HG02763 (cell line): ENCODE data around the gene LIMCH1.
"Not testable (repeated sequence)": the region's sequence is repeated elsewhere in the genome, so short reads cannot be mapped to it uniquely, and the experiment has no call there.

Source experiments
- ATAC-seq: cut with Tn5 transposase; IDR thresholded peaks from one replicate; pipeline ENCODE4 v1.9.1; 2021; ENCODE audit warnings: mild to moderate bottlenecking, moderate library complexity; ENCODE audit not compliant: unreplicated experiment

Gene LIMCH1

GRCh38 chr4:41640906-41641305, 102.9 kb downstream of the LIMCH1 start:
- ATAC-seq: no peak

- not testable (repeated sequence) for ATAC-seq
Observed at GRCh38 chr4:41642746-41643145, 104.8 kb downstream of the LIMCH1 start.

DNA sequence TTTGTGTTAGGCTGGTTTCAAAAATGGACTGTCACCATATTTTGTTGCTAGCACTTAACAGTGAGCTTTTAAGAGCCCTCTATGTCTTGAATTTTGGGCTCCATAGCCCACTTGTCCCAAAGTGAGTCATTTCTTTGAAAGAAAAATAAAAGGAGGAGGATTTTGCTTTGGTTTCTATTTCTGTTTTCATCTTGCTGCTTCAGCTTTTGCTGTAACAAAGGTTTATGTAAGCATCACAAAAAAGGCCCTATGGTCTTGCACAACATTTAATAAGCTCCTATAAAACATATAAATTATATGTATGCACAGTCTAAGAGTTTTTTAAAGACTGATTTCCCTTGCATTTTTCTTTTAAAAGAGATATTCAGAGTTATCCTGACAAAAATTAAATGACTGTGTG, 105.4 kb downstream of the LIMCH1 start:
- no peak for ATAC-seq

DNA sequence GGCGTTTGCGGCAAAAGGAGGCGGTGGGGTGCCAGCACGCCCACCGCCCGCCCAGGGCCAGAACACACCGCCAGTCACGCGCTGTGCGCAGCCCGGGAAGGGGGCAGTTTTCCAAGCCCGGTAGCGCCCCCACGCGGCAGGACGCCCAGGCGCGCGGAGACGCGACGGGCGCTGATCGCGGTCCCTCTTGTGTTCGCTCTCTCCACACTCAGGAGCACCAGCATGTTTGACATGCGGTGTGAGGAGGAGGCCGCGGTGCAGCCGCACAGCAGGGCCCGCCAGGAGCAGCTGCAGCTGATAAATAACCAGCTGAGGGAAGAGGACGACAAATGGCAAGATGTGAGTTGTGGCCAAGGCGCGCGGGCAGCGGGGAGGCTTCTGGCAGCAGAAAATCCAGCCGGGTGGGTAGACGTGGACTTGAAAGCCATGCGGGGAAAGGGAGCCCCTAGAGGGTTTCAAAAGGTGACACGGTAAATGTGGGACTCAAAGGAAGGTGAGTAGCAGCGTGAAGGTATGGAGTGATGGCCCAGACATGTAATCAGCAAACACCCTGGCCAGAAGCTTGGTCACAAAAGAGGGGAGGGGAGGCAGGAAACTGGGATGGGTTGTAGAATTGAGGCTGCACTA, 106.4 kb downstream of the LIMCH1 start:
- ATAC-seq: no peak

DNA sequence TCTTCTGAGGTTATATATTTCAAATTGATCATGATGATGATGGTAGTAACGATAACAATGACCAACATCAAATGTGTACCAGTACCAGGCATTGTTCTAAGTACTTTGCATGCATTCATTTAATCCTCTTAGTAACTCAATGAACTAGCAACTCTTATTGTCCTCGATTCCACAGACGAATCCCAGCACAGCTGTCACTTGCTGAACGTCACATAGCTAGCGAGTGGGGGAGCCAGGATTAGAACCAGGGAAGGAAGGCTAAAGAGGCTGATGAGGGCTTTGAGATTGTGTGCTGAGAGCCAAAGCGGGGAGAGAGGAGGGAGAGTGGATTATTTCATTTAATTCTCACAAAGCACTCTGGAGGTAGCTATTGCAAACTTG, 106.9 kb downstream of the LIMCH1 start:
- ATAC-seq: no peak

DNA sequence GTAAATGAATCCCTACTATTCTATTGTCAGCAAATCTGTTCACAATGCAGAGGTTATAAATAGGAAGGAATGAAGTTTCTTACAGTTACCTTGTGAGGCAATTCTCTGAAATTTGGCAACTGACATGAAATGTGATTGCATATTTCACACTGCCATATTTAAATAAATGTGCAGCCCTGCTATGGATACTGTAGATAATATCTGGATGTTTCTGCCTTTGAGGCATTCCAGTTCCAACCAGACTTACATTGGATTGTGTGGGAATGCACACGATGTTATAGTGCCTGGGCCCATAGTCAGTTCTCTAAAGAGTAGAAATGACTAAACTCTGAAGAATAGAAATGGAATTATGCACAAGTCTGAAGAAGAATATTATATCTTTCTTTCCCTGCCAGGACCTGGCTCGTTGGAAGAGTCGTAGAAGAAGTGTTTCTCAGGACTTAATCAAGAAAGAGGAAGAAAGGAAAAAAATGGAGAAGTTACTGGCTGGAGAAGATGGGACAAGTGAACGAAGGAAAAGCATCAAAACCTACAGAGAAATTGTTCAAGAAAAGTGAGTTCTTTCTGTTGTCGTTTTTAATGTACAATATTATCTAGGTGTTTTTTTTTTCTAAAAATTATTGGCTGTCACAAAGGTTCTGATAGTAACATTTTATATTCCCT, 107.9 kb downstream of the LIMCH1 start:
- ATAC-seq: no peak

- ATAC-seq: no peak
Observed at GRCh38 chr4:41646862-41647261, 108.9 kb downstream of the LIMCH1 start.

- ATAC-seq: no peak
Observed at GRCh38 chr4:41647383-41647782, 109.4 kb downstream of the LIMCH1 start.

DNA sequence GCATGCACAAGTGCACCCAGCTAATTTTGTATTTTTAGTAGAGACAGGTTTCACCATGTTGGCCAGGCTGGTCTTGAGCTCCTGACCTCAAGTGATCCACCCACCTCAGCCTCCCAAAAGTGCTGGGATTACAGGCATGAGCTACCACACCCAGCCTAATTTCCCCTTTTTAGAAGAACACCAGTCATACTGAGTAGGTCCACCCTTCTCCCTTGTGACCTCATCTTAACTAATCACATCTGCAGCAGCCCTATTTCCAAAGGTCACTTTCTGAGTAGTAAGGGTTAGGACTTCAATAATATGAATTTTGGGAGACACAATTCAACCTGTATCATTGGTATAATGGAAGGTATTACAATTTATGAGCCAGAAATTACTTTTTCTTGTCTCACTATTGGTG, 113.2 kb downstream of the LIMCH1 start:
- ATAC-seq: not testable (repeated sequence)

- ATAC-seq: no peak
Observed at GRCh38 chr4:41652971-41653370, 115.0 kb downstream of the LIMCH1 start.

- no peak for ATAC-seq
Observed at GRCh38 chr4:41653523-41653922, 115.6 kb downstream of the LIMCH1 start.

- no peak for ATAC-seq
Observed at GRCh38 chr4:41655177-41655576, 117.2 kb downstream of the LIMCH1 start.

- ATAC-seq: no peak
Observed at GRCh38 chr4:41656106-41656505, 118.1 kb downstream of the LIMCH1 start.

DNA sequence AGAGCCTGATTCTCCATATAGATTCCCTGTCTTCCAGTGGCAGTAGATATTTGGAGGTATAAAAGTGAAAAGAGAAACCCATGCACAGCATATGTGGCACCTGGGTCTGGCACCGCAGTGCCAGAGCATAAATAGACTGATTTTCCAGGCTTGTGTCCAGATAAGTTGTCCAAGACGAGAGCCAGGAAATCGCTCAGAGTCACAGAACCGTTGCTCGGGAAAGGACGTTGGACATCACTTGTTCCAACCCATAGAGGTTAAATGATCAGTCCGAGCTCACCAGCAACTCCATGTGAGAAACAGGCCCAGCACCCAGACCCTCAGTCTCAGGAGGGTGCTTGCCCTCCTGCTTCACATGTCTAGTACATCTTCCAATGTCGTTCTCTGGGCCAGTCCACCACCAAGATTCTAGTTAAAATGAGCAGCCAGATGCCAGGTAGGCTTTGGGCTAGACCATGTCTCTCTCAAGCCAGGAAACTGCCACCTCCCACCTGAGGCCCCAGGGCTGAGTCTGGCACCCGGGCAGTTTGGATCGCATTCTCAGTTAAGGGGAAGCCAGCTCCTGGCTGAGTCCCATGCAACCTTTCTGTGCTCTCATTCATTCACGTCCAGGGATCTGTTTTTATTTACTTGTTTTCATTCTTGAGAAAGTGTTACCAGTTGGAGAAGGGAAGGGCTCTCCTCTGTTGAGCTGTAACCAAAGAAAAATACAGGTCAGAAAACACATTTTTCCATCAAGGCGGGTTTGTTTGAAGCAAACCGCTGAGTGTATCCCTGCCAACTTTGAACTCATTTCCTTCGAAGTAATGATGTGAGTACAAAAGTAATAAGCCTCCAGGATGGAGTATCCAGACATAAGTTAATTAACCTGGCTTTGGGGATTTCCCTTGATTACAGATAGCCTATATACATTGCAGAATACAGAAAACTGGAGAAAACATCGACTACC, 118.9 kb downstream of the LIMCH1 start:
- no peak for ATAC-seq

DNA sequence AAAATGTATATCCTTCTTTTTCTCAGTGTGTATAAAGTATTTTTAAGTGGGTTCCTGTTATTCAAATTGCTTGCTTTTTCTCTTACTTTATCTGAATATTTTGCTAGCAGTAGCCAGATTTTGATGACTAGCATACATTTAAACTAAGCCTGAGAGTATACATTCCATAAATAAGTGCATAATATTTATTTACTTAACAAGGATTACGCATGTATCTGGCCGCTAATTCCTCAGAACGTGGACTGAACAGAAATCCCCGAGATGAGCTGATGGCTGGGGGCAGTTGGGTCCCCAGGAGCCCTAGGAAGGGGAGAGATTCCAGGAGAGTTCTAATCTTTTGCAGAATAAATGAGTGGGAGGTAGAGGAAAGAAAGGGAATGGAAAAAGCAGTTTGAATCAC, 119.6 kb downstream of the LIMCH1 start:
- ATAC-seq: no peak

GRCh38 chr4:41658163-41658562, 120.2 kb downstream of the LIMCH1 start:
- no peak for ATAC-seq

DNA sequence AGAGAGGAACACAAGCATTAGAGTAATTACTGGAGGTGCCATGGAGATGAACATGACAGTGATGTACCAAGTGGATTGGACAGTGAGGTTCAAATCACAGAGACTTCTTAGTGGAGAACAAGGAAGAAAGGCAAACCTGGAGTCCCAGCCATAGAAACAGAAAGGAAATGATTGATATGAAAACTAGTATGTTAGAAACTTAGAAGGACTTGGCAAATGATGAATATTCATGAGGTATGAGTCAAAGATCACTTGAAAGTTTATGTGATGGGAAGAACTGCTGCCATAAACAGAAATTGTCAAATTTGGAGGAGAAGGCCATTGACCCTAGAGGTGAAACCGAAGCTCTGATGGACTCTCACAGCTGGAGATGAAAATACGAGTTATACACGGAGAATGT, 122.4 kb downstream of the LIMCH1 start:
- ATAC-seq: no peak

DNA sequence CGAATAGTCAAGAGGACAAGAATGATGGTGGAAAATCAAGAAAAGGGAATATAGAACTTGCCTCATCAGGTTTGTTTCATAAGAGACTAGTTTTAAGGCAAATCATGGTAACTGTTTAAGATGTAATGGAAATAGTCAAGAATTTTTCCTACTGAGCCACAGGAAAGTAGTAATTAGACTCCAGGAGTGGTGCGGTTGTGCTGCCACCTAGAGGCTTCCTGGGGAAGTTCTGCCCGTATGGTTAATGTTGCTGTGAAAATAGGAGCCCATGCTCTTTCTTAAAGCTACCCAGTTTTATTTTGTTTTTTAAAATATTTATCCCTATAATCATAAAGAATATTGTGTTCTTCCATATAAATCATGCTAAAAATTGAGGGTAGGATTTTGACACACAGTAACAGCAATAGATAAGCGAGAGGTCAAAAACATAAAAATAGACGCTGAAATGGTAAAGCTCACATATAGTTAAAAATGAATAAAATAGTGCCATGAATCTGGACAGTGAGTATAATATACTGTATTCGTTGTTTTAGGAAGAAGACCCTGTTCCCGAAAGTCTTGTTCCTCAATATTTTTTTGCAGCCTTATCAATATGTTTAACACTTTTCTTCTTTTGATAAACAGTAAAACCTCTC, 123.6 kb downstream of the LIMCH1 start:
- ATAC-seq: peak; percentile 68

GRCh38 chr4:41665636-41666207, 127.8 kb downstream of the LIMCH1 start:
- no peak for ATAC-seq

GRCh38 chr4:41668024-41668423, 130.1 kb downstream of the LIMCH1 start:
- no peak for ATAC-seq

GRCh38 chr4:41670530-41670929, 132.6 kb downstream of the LIMCH1 start:
- no peak for ATAC-seq
